GM18519 (cell line): Measurements from ENCODE around the gene SCNN1A.

Source experiments
- ATAC-seq: cut with Tn5 transposase; IDR thresholded peaks from one replicate; pipeline ENCODE4 v1.9.1; 2021; ENCODE audit warnings: mild to moderate bottlenecking, moderate library complexity; ENCODE audit not compliant: unreplicated experiment, low FRiP score

SCNN1A gene

DNA sequence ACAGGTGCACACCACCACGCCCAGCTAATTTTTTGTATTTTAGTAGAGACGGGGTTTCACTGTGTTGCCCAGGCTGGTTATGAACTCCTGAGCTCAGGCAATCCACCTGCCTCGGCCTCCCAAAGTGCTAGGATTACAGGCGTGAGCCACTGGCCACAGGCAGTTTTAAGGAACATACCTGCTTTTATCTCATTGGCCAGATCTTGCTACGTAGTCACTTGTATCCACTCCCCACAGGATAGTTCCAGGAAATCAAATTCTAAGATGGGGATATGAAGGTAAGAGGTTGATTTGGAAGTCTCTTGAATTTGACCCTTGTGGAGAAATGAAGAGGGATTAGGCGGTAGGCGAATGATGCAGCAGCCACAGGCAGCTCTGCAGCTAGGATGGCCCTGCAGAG is 73.6 kb downstream of the SCNN1A start:
- no peak for ATAC-seq

DNA sequence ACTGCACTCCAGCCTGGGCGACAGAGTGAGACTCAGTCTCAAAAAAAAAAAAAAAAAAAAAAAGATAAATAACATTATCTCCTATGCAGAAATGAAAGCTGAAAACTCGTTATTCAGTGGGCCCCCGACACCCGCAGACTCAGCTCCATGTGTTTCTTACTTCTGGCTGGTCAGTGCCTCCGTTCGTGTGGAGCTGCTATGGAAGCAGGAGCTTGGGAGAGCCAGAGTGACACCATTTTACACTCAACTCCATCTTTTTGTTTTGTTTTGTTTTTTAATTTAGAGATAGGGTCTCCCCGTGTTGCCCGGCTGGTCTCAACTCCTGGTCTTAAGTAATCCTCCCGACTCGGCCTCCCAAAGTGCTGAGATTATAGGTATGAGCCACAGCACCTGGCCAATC is 78.2 kb downstream of the SCNN1A start:
- no peak for ATAC-seq
